ENCODE data around the gene PASD1. TPM values are rescaled to one million over a fixed set of nuclear protein-coding genes. Genes with fewer than 3 reads are reported as not detected.
"Not testable (repeated sequence)": the region's sequence is repeated elsewhere in the genome, so short reads cannot be mapped to it uniquely, and the experiment has no call there.

The PASD1 gene
- total RNA-seq, 5 donors from 2014 or later (not counting 1 experiment from before 2014, with no cell fraction given), result not detected

DNA sequence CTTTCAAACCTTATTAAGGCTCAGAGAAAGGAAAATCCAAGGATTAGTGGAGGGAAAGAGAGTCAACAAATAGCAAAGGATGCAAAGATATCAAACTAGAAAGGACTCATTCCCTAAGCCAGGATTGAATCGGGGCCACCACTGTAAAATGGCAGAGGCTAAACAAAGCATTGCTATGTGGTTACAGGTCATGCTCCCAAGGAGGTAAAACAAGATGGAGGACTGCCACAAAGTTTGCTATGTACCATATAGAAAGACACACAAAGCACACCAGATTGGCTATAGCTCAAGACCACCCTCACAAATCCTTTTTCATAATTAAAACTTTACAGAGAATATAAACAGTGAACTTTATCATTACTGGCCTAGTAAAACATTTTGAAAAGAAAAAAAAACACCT, 25.9 kb upstream of the PASD1 start:
- CTCF ChIA-PET, result no interaction called here
- no peaks in the 10 kb centered on the region for H3K36me3 ChIP-seq (ENCODE audit: control insufficient read depth in 2 of 2, extremely low read depth in 1 of 2, insufficient read depth in 1 of 2, low read length in 1 of 2)
- Mint-ChIP-seq H3K4me1 (no peaks in the 10 kb centered on the region), H3K27ac (no peak overlapping the region), H3K27me3 (peaks cover 5 to 20% of the 10 kb centered on the region in 2 donors), H3K36me3 (no peaks in the 10 kb centered on the region), H3K4me3 (no peak overlapping the region), H3K9me3 (no peaks in the 10 kb centered on the region)
- no peak overlapping the region for H3K27ac ChIP-seq (ENCODE audit: low read length)
- no CpG with 5 or more reads among the region's 1 CpG for WGBS (ENCODE audit: insufficient coverage)
- H3K27me3 ChIP-seq (replicated peaks in 1 of 2; ENCODE audit: control insufficient read depth in 2 of 2, extremely low read depth in 1 of 2, insufficient read depth in 2 of 2, low read length in 1 of 2), result no peaks in the 10 kb centered on the region
- DNase-seq, result no peak
- ATAC-seq (replicated peaks in 1 of 4), result no peak
- H3K9me3 ChIP-seq, result no peaks in the 10 kb centered on the region
- H3K4me1 ChIP-seq (ENCODE audit: control insufficient read depth in 1 of 2, extremely low read depth in 1 of 2, insufficient read depth in 2 of 2, low read length in 2 of 2), result no peaks in the 10 kb centered on the region
- H3K4me3 ChIP-seq (ENCODE audit: control insufficient read depth in 1 of 2, extremely low read depth in 1 of 2, low read length in 1 of 2), result no peak overlapping the region
- POLR2A ChIA-PET, result no interaction called here

DNA sequence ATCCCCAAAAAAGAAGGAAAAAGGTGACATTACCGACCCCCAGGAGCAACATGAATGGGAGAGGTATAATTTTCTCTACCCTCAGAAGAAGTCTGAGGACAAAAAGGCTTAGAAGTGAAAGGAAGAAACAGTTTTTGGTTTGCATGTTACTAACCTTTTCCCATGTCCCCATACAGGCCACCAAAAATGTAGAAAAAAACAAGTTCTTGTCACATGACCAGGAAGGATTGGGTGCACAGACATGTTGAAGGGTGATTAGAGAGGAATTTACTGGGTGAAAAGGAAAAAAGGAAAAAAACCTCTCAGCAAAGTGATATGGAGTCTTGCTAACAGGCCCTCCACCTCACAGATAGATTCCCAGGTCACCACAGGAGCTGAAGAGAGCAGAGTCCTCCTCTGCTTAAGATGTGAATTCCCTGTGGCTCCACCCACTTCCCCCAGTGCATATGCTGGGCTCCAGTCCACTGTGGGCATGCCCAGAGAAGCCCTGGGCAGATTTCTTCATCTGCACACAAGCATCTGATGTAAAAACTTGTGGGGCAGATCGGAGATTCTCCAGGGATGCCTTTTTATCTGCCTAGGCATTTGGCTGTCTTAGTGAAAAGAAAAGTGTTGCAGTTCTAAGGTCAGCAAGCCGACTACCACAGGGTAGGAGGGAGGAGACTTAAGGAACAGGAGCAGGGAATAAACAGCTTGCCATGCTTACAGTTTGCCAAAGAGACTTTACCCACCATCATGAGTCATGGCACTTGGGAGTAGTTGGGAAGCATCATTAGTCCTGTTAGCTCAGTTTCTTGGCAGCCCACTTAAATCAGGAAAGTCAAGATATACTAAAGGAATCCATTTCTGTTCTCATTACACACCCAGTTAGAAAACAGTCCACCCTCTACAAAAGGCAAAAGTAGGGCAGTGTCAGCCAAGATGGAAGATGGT, 25.0 kb upstream of the PASD1 start:
- no peaks in the 10 kb centered on the region for H3K27me3 ChIP-seq (replicated peaks in 1 of 2; ENCODE audit: control insufficient read depth in 2 of 2, extremely low read depth in 1 of 2, insufficient read depth in 2 of 2, low read length in 1 of 2)
- Mint-ChIP-seq H3K9me3 (no peaks in the 10 kb centered on the region), H3K27me3 (peaks cover 0 to 14% of the 10 kb centered on the region in 2 donors), H3K4me3 (no peak overlapping the region), H3K27ac (no peak overlapping the region), H3K4me1 (no peaks in the 10 kb centered on the region), H3K36me3 (no peaks in the 10 kb centered on the region)
- DNase-seq (no peak), ATAC-seq (replicated peaks in 1 of 4) (no peak)
- ChIA-PET CTCF (no interaction called here), POLR2A (no interaction called here)
- no CpG with 5 or more reads among the region's 3 CpGs for WGBS (ENCODE audit: insufficient coverage)
- H3K4me3 ChIP-seq (ENCODE audit: control insufficient read depth in 1 of 2, extremely low read depth in 1 of 2, low read length in 1 of 2), result no peak overlapping the region
- no peaks in the 10 kb centered on the region for H3K36me3 ChIP-seq (ENCODE audit: control insufficient read depth in 2 of 2, extremely low read depth in 1 of 2, insufficient read depth in 1 of 2, low read length in 1 of 2)
- no peaks in the 10 kb centered on the region for H3K9me3 ChIP-seq
- no peaks in the 10 kb centered on the region for H3K4me1 ChIP-seq (ENCODE audit: control insufficient read depth in 1 of 2, extremely low read depth in 1 of 2, insufficient read depth in 2 of 2, low read length in 2 of 2)
- no peak overlapping the region for H3K27ac ChIP-seq (ENCODE audit: low read length)

DNA sequence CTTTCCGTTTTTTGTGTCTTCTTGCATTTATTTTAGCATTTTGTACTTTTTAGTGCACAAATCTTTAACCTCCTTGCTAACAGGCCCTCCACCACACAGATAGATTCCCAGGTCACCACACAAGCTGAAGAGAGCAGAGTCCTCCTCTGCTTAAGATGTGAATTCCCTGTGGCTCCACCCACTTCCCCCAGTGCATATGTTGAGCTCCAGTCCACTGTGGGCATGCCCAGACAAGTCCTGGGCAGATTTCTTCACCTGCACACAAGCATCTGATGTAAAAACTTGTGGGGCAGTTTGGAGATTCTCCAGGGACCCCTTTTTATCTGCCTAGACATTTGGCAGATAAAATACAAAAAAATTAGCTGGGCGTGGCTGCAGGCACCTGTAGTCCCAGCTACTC, 19.8 kb upstream of the PASD1 start:
- Mint-ChIP-seq H3K27ac (no peak overlapping the region), H3K4me1 (no peaks in the 10 kb centered on the region), H3K27me3 (peaks cover 6 to 23% of the 10 kb centered on the region in 2 donors), H3K36me3 (no peaks in the 10 kb centered on the region), H3K4me3 (no peak overlapping the region), H3K9me3 (no peaks in the 10 kb centered on the region)
- Histone ChIP-seq H3K27ac (ENCODE audit: low read length) (no peak overlapping the region), H3K27me3 (replicated peaks in 1 of 2; ENCODE audit: control insufficient read depth in 2 of 2, extremely low read depth in 1 of 2, insufficient read depth in 2 of 2, low read length in 1 of 2) (peaks cover 0 to 2% of the 10 kb centered on the region in 2 experiments), H3K36me3 (ENCODE audit: control insufficient read depth in 2 of 2, extremely low read depth in 1 of 2, insufficient read depth in 1 of 2, low read length in 1 of 2) (no peaks in the 10 kb centered on the region), H3K4me3 (ENCODE audit: control insufficient read depth in 1 of 2, extremely low read depth in 1 of 2, low read length in 1 of 2) (no peak overlapping the region), H3K4me1 (ENCODE audit: control insufficient read depth in 1 of 2, extremely low read depth in 1 of 2, insufficient read depth in 2 of 2, low read length in 2 of 2) (no peaks in the 10 kb centered on the region), H3K9me3 (no peaks in the 10 kb centered on the region)
- DNase-seq (no peak), ATAC-seq (replicated peaks in 1 of 4) (no peak)
- CTCF ChIA-PET, result no interaction called here
- no CpG with 5 or more reads among the region's 2 CpGs for WGBS (ENCODE audit: insufficient coverage)
- POLR2A ChIA-PET, result no interaction called here

DNA sequence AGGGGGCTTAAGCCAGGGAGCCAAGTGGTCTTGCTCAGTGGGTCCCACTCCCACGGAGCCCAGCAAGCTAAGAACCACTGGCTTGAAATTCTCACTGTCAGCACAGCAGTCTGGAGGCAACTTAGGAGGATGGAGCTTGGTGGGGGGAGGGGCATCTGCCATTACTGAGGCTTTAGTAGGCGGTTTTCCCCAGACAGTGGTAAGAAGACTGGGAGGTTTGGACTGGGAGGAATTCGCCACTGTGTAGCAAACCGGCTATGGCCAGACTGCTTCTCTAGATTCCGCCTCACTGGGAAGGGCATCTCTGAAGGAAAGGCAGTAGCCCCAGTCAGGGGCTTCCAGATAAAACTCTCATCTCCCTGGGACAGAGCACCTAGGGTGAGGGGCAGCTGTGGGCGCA, 17.2 kb upstream of the PASD1 start:
- H3K27me3 Mint-ChIP-seq, result peaks cover 6 to 23% of the 10 kb centered on the region in 2 donors
- ATAC-seq (replicated peaks in 1 of 4); POLR2A ChIA-PET; H3K27ac ChIP-seq (ENCODE audit: low read length); H3K9me3 Mint-ChIP-seq; H3K4me1 ChIP-seq (ENCODE audit: control insufficient read depth in 1 of 2, extremely low read depth in 1 of 2, insufficient read depth in 2 of 2, low read length in 2 of 2); H3K27me3 ChIP-seq (replicated peaks in 1 of 2; ENCODE audit: control insufficient read depth in 2 of 2, extremely low read depth in 1 of 2, insufficient read depth in 2 of 2, low read length in 1 of 2); H3K4me3 ChIP-seq (ENCODE audit: control insufficient read depth in 1 of 2, extremely low read depth in 1 of 2, low read length in 1 of 2); H3K9me3 ChIP-seq; H3K4me3 Mint-ChIP-seq; H3K27ac Mint-ChIP-seq; H3K36me3 ChIP-seq (ENCODE audit: control insufficient read depth in 2 of 2, extremely low read depth in 1 of 2, insufficient read depth in 1 of 2, low read length in 1 of 2); DNase-seq; CTCF ChIA-PET; H3K4me1 Mint-ChIP-seq; H3K36me3 Mint-ChIP-seq: not testable (repeated sequence)
- 86% methylated on average over 4 of the region's 6 CpGs for WGBS (ENCODE audit: insufficient coverage)

DNA sequence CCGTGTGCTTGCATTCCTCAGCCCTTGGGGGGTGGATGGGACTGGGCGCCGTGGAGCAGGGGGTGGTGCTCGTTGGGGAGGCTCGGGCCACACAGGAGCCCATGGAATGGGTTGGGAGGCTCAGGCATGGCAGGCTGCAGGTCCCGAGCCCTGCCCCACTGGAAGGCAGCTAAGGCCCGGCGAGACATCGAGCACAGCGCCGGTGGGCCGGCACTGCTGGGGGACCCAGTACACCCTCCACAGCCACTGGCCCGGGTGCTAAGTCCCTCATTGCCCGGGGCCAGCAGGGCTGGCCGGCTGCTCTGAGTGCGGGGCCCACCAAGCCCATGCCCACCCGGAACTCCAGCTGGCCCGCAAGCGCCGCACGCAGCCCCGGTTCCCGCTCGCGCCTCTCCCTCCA, 12.3 kb upstream of the PASD1 start:
- ATAC-seq (replicated peaks in 1 of 4); H3K4me1 Mint-ChIP-seq; H3K4me3 Mint-ChIP-seq; H3K27ac ChIP-seq (ENCODE audit: low read length); DNase-seq; H3K36me3 ChIP-seq (ENCODE audit: control insufficient read depth in 2 of 2, extremely low read depth in 1 of 2, insufficient read depth in 1 of 2, low read length in 1 of 2); H3K4me1 ChIP-seq (ENCODE audit: control insufficient read depth in 1 of 2, extremely low read depth in 1 of 2, insufficient read depth in 2 of 2, low read length in 2 of 2); H3K27me3 ChIP-seq (replicated peaks in 1 of 2; ENCODE audit: control insufficient read depth in 2 of 2, extremely low read depth in 1 of 2, insufficient read depth in 2 of 2, low read length in 1 of 2); H3K27ac Mint-ChIP-seq; CTCF ChIA-PET; H3K36me3 Mint-ChIP-seq; H3K9me3 Mint-ChIP-seq; H3K4me3 ChIP-seq (ENCODE audit: control insufficient read depth in 1 of 2, extremely low read depth in 1 of 2, low read length in 1 of 2); POLR2A ChIA-PET; H3K9me3 ChIP-seq: not testable (repeated sequence)
- no CpG with 5 or more reads among the region's 25 CpGs for WGBS (ENCODE audit: insufficient coverage)
- H3K27me3 Mint-ChIP-seq, result peaks cover under 1 to 15% of the 10 kb centered on the region in 2 donors

DNA sequence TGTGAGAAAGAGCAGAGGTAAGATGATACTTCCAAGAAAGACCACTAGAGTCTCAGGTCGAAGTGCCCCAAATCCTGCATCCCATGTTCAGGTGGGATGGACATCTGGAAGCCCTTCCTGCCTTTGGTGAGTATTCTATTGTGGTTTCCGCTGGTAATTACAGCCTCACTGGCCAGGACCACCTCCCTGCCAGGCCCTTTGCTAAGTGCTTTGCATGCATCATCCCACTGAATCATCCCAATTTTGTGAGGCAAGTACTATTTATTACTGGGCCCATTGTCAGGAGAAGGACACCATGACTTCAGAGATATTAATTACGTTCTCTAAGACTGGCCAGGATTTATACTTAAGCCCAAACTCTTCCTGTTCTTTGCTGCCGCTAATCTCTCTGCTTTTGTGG, 10.7 kb upstream of the PASD1 start:
- ChIA-PET POLR2A (no interaction called here), CTCF (no interaction called here)
- H3K4me1 Mint-ChIP-seq, result no peaks in the 10 kb centered on the region
- H3K27me3 ChIP-seq (replicated peaks in 1 of 2; ENCODE audit: control insufficient read depth in 2 of 2, extremely low read depth in 1 of 2, insufficient read depth in 2 of 2, low read length in 1 of 2), result no peaks in the 10 kb centered on the region
- no peak overlapping the region for H3K27ac Mint-ChIP-seq
- no peak overlapping the region for H3K27ac ChIP-seq (ENCODE audit: low read length)
- no peaks in the 10 kb centered on the region for H3K9me3 Mint-ChIP-seq
- no CpG with 5 or more reads among the region's 4 CpGs for WGBS (ENCODE audit: insufficient coverage)
- no peak overlapping the region for H3K4me3 ChIP-seq (ENCODE audit: control insufficient read depth in 1 of 2, extremely low read depth in 1 of 2, low read length in 1 of 2)
- H3K27me3 Mint-ChIP-seq, result peaks cover 0 to 10% of the 10 kb centered on the region in 2 donors
- no peaks in the 10 kb centered on the region for H3K36me3 ChIP-seq (ENCODE audit: control insufficient read depth in 2 of 2, extremely low read depth in 1 of 2, insufficient read depth in 1 of 2, low read length in 1 of 2)
- H3K4me3 Mint-ChIP-seq, result no peak overlapping the region
- H3K4me1 ChIP-seq (ENCODE audit: control insufficient read depth in 1 of 2, extremely low read depth in 1 of 2, insufficient read depth in 2 of 2, low read length in 2 of 2), result no peaks in the 10 kb centered on the region
- no peaks in the 10 kb centered on the region for H3K9me3 ChIP-seq
- no peak for DNase-seq
- ATAC-seq (replicated peaks in 1 of 4), result no peak
- no peaks in the 10 kb centered on the region for H3K36me3 Mint-ChIP-seq

Measured in T-cell (primary cell).